Measurements from ENCODE around the gene C16orf87. TPM values are rescaled to one million over a fixed set of nuclear protein-coding genes. Genes with fewer than 3 reads are reported as not detected.

Gene C16orf87
- polyA plus RNA-seq, 1 donor from 2014 or later, result 27.5 TPM

GRCh38 chr16:46759309-46759708, 71.7 kb downstream of the C16orf87 start:
- H3K9me3 ChIP-seq (ENCODE audit: low read length), result no peaks in the 10 kb centered on the region
- H3K27me3 ChIP-seq (ENCODE audit: insufficient read depth, low read depth, low read length), result no peaks in the 10 kb centered on the region
- no peaks in the 10 kb centered on the region for H3K9me2 ChIP-seq (ENCODE audit: insufficient read depth, low read length)
- no peak overlapping the region for H3K4me2 ChIP-seq (ENCODE audit: low read length)
- H3F3A ChIP-seq (ENCODE audit: insufficient read depth, low read length, poor library complexity, severe bottlenecking), result no peaks in the 10 kb centered on the region
- no peak overlapping the region for H3K27ac ChIP-seq (ENCODE audit: low read length)
- no peak overlapping the region for H3K9ac ChIP-seq (ENCODE audit: low read length)
- TF ChIP-seq SMC3 (conservative IDR thresholded peaks at IDR 0.05; ENCODE audit: poor library complexity), result no peak
- no peak for TF ChIP-seq MXI1 (conservative IDR thresholded peaks at IDR 0.05; ENCODE audit: poor library complexity, severe bottlenecking)
- no peak for TF ChIP-seq EZH2 (IDR thresholded peaks at IDR 0.05; ENCODE audit: borderline replicate concordance, insufficient read depth, low read length, poor library complexity, severe bottlenecking)
- TF ChIP-seq TAF1 (IDR thresholded peaks at IDR 0.05; ENCODE audit: low read depth), result no peak
- TF ChIP-seq POLR2AphosphoS5 (IDR thresholded peaks at IDR 0.05), result no peak
- TF ChIP-seq CTCF (IDR thresholded peaks at IDR 0.05; ENCODE audit: poor library complexity, severe bottlenecking), result no peak
- no peak for TF ChIP-seq RAD21 (conservative IDR thresholded peaks at IDR 0.05)
- TF ChIP-seq EP300 (conservative IDR thresholded peaks at IDR 0.05; ENCODE audit: poor library complexity, severe bottlenecking), result no peak
- no peak for TF ChIP-seq REST (IDR thresholded peaks at IDR 0.05; ENCODE audit: borderline replicate concordance)
- H4K20me1 ChIP-seq (ENCODE audit: insufficient read depth), result no peaks in the 10 kb centered on the region
- H2AFZ ChIP-seq (ENCODE audit: low read depth, low read length), result no peak overlapping the region
- no peaks in the 10 kb centered on the region for H3K36me3 ChIP-seq (ENCODE audit: insufficient read depth, low read length)
- no peaks in the 10 kb centered on the region for H3K79me2 ChIP-seq (replicated peaks; ENCODE audit: insufficient read depth, low read length)
- H3K4me3 ChIP-seq (ENCODE audit: low read length), result no peak overlapping the region

GRCh38 chr16:46757339-46758050, 73.5 kb downstream of the C16orf87 start:
- Histone ChIP-seq H3F3A (ENCODE audit: insufficient read depth, low read length, poor library complexity, severe bottlenecking) (no peaks in the 10 kb centered on the region), H3K36me3 (ENCODE audit: insufficient read depth, low read length) (no peaks in the 10 kb centered on the region), H3K27ac (ENCODE audit: low read length) (no peak overlapping the region), H4K20me1 (ENCODE audit: insufficient read depth) (no peaks in the 10 kb centered on the region), H3K9ac (ENCODE audit: low read length) (no peak overlapping the region), H3K79me2 (replicated peaks; ENCODE audit: insufficient read depth, low read length) (no peaks in the 10 kb centered on the region), H2AFZ (ENCODE audit: low read depth, low read length) (no peak overlapping the region), H3K9me3 (ENCODE audit: low read length) (no peaks in the 10 kb centered on the region), H3K4me2 (ENCODE audit: low read length) (no peak overlapping the region), H3K27me3 (ENCODE audit: insufficient read depth, low read depth, low read length) (no peaks in the 10 kb centered on the region), H3K4me3 (ENCODE audit: low read length) (no peak overlapping the region), H3K9me2 (ENCODE audit: insufficient read depth, low read length) (no peaks in the 10 kb centered on the region)
- TF ChIP-seq RAD21 (conservative IDR thresholded peaks at IDR 0.05) (no peak), SMC3 (conservative IDR thresholded peaks at IDR 0.05; ENCODE audit: poor library complexity) (no peak), EP300 (conservative IDR thresholded peaks at IDR 0.05; ENCODE audit: poor library complexity, severe bottlenecking) (no peak), TAF1 (IDR thresholded peaks at IDR 0.05; ENCODE audit: low read depth) (no peak), POLR2AphosphoS5 (IDR thresholded peaks at IDR 0.05) (no peak), MXI1 (conservative IDR thresholded peaks at IDR 0.05; ENCODE audit: poor library complexity, severe bottlenecking) (no peak), EZH2 (IDR thresholded peaks at IDR 0.05; ENCODE audit: borderline replicate concordance, insufficient read depth, low read length, poor library complexity, severe bottlenecking) (no peak), CTCF (IDR thresholded peaks at IDR 0.05; ENCODE audit: poor library complexity, severe bottlenecking) (no peak), REST (IDR thresholded peaks at IDR 0.05; ENCODE audit: borderline replicate concordance) (no peak)

All from neural cell (in vitro differentiated cells).